Thoracic aorta (tissue), 2 donors: ENCODE results near the gene IL12RB2. TPM values are rescaled to one million over a fixed set of nuclear protein-coding genes. Genes with fewer than 3 reads are reported as not detected.

Source experiments
- ATAC-seq: fragments of 150-250 bp; one replicate; pipeline ENCODE4 v1.8.0; 2017; ENCODE audit warnings: low read depth; ENCODE audit not compliant: insufficient number of reproducible peaks, low FRiP score
- DNase-seq: peaks from one replicate; pipeline ENCODE4 v3.0.0-alpha.2; 2020; ENCODE audit warnings: low spot score
- H3K27ac ChIP-seq, 2 donors: fragments of 200-600 bp; sonication (generic); 1 replicate in 1 of 2; 2 replicates in 1 of 2; pipeline ENCODE4 v1.5.1; 2016; ENCODE audit warnings: mild to moderate bottlenecking in 2 of 2, moderate library complexity in 2 of 2
- H3K27me3 ChIP-seq: fragments of 200-600 bp; sonication (generic); replicated peaks from 2 replicates; pipeline ENCODE4 v1.6.0; 2016; ENCODE audit warnings: mild to moderate bottlenecking; ENCODE audit not compliant: insufficient read depth
- H3K36me3 ChIP-seq: fragments of 200-600 bp; sonication (generic); one replicate; pipeline ENCODE4 v1.5.1; 2016
- H3K4me1 ChIP-seq, 2 donors: fragments of 200-600 bp; sonication (generic); 1 replicate in 1 of 2; 2 replicates in 1 of 2; pipeline versions ENCODE4 v1.5.1 to v1.6.0; 2016; ENCODE audit warnings: low read depth in 2 of 2, mild to moderate bottlenecking in 1 of 2; ENCODE audit not compliant: control insufficient read depth in 1 of 2
- H3K4me3 ChIP-seq: fragments of 200-600 bp; sonication (generic); 2 replicates; pipeline ENCODE4 v1.5.1; 2016; ENCODE audit warnings: mild to moderate bottlenecking
- H3K9me3 ChIP-seq: fragments of 200-600 bp; sonication (generic); 2 replicates; pipeline ENCODE4 v1.5.1; 2016
- total RNA-seq, 2 donors: library from RNA; depleted of rRNA; stranded (reverse); fragments of >200 nt; gene quantifications; one replicate each; pipeline versions ENCODE4 v1.1.0 to v1.2.3, GENCODE V29; 2016
- TF ChIP-seq, protein P1 (sequence below): fragments of 200-600 bp; sonication (generic); IDR thresholded peaks from one replicate; pipeline ENCODE4 v1.5.1; 2019; ENCODE audit warnings: antibody characterized with exemption

Gene IL12RB2
- total RNA-seq, 2 donors from 2014 or later, result 3.1 to 3.5 TPM

DNA sequence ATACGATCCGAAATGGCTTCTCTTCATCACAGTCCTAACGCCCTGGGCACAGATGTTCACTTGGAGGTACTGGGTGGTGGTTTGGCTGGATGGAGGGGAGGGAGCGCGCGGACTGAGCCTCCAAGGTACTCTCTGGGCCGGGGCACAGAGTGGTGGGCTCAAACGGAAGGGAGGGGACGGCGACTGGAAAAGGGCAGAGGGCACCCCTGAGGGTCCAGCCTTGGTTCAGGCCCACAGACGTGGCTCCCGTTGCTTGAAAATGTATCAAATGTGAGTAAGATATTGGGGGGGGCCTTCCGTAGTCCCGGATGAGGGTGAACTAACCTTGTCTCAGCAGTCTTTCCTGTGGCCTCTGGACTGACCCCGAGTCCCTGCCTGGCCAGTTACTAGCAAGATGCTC lies 463 bp downstream of the IL12RB2 start:
- no peaks in the 10 kb centered on the region for H3K27me3 ChIP-seq
- no peaks in the 10 kb centered on the region for H3K9me3 ChIP-seq
- no peaks in the 10 kb centered on the region for H3K36me3 ChIP-seq
- no peaks in the 10 kb centered on the region for H3K4me1 ChIP-seq
- no peak overlapping the region for H3K27ac ChIP-seq
- TF ChIP-seq, protein P1, sequence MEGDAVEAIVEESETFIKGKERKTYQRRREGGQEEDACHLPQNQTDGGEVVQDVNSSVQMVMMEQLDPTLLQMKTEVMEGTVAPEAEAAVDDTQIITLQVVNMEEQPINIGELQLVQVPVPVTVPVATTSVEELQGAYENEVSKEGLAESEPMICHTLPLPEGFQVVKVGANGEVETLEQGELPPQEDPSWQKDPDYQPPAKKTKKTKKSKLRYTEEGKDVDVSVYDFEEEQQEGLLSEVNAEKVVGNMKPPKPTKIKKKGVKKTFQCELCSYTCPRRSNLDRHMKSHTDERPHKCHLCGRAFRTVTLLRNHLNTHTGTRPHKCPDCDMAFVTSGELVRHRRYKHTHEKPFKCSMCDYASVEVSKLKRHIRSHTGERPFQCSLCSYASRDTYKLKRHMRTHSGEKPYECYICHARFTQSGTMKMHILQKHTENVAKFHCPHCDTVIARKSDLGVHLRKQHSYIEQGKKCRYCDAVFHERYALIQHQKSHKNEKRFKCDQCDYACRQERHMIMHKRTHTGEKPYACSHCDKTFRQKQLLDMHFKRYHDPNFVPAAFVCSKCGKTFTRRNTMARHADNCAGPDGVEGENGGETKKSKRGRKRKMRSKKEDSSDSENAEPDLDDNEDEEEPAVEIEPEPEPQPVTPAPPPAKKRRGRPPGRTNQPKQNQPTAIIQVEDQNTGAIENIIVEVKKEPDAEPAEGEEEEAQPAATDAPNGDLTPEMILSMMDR, result no peak
- no peak for DNase-seq
- no peak for ATAC-seq
- H3K4me3 ChIP-seq, result peak overlapping the region; percentile 67

DNA sequence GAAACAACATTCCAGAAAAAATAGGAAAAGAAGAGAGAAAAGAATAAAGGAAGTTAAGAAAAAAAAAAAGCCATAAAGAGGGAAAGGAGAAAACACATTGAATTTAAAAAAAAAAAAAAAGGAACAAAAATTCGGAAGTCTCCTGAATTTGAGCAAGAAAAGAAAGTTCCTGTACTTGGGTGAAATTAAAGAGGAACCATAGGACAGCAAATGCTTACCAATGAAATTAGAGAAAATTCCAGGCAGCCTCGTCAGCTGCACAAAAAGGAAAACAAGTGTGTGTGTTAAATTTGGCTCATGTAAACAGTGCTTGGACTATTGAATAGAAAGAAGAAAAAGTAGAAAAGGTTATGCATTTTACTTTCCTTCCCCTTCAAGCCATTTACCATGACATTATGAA lies 4.9 kb downstream of the IL12RB2 start:
- no peaks in the 10 kb centered on the region for H3K4me1 ChIP-seq
- no peak for DNase-seq
- no peak overlapping the region for H3K4me3 ChIP-seq
- no peaks in the 10 kb centered on the region for H3K36me3 ChIP-seq
- no peaks in the 10 kb centered on the region for H3K27me3 ChIP-seq
- TF ChIP-seq, protein P1, result no peak
- no peak overlapping the region for H3K27ac ChIP-seq
- H3K9me3 ChIP-seq, result no peaks in the 10 kb centered on the region
- no peak for ATAC-seq

DNA sequence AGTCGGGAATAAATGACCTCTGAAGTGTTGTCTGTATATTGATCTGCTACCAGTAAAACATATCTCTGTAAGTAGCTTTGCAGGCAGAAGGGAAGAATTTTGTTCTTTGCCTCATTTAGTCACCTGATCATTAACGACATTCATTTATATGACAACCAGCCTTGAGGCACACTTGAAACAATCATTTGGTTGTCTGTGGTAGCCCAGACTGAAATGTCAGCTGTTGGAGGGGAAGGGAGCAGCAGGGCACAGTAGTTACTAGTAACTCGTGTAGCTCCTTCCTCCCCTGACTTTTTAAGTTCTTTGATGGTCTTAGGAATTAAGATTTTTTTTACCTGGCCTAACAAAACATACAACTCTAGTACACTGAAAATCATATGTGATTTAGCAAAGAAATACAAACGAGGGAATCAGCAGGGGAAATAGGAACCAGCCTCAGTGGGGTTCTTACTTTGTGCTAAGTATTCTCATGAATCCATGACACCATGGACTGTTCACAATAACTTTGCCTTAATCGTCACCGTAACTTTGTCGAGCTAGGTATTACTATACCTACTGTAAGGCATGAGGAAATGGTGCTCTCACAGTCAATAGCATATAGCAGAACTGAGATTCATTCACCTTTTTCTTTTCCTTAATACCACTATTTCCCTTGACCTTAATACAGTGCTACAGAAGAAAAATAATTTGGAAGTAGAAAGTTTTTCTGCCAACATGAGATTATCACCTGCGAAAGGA lies 6.4 kb downstream of the IL12RB2 start:
- Histone ChIP-seq H3K4me1 (no peaks in the 10 kb centered on the region), H3K4me3 (no peak overlapping the region), H3K9me3 (no peaks in the 10 kb centered on the region), H3K36me3 (no peaks in the 10 kb centered on the region), H3K27ac (no peak overlapping the region), H3K27me3 (no peaks in the 10 kb centered on the region)
- DNase-seq, result no peak
- TF ChIP-seq, protein P1, result no peak
- ATAC-seq, result no peak

DNA sequence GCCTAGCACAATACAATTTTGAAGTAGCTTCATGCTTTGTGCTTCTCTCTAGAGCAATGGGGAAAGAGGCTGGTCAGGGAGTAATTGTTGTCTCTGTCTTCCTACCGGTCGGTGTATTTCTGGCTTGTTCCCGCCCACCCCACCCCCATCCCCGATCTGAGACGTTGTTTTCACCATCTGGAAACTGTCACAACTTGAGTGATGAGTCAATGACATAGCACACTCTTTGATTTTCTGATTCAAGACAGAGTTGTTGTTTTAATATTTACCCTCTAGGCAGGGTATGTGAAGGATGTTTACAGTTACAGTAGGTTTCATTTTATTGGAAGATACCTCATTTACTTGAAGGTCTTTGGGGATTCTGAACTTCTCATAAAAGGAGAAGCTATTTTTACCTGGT lies 7.0 kb downstream of the IL12RB2 start:
- no peaks in the 10 kb centered on the region for H3K4me1 ChIP-seq
- no peaks in the 10 kb centered on the region for H3K27me3 ChIP-seq
- H3K4me3 ChIP-seq, result no peak overlapping the region
- H3K9me3 ChIP-seq, result no peaks in the 10 kb centered on the region
- DNase-seq (no peak), ATAC-seq (no peak)
- no peaks in the 10 kb centered on the region for H3K36me3 ChIP-seq
- H3K27ac ChIP-seq, result no peak overlapping the region
- TF ChIP-seq, protein P1, result no peak

DNA sequence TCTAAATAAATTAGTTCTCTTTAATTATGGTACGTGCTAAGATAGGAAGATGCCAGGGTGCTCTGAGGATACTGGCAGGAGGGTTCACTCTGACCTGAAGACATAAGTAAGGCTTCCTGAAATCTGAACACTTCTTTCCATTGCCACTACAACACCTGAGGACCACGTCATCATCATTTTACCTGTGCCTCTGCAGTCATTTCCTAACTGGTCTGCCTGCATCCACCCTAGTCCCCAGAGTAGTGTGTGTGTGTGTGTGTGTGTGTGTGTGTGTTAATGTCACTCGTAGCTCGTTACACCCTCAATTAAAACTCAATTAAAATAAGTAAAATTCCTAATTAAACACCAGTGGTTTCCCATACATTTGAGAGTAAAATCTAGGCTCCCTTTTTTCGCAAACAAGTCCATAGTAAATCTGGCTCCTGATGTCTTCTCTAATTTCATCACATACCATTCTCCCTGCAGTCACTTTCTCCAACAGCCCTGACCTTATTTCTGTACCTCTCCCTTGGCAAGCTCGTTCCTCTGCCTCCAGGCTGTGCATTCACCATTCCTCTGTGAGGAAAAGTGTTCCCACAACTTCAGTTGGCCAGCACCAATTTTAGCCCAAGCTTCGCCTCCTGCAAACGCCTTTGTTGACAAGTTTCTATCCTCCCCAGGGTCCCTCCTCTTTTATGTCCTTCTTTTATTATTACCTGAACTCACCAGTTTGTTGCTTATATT lies 8.7 kb downstream of the IL12RB2 start:
- ATAC-seq, result no peak
- Histone ChIP-seq H3K4me3 (no peak overlapping the region), H3K27me3 (no peaks in the 10 kb centered on the region), H3K27ac (no peak overlapping the region), H3K9me3 (no peaks in the 10 kb centered on the region), H3K36me3 (no peaks in the 10 kb centered on the region), H3K4me1 (no peaks in the 10 kb centered on the region)
- no peak for DNase-seq
- TF ChIP-seq, protein P1, result no peak
